Neural cell (in vitro differentiated cells): ENCODE data around the gene BBS1. TPM values are rescaled to one million over a fixed set of nuclear protein-coding genes. Genes with fewer than 3 reads are reported as not detected.
"Not testable (repeated sequence)": the region's sequence is repeated elsewhere in the genome, so short reads cannot be mapped to it uniquely, and the experiment has no call there.

ENCODE experiments used
- H2AFZ ChIP-seq: fragments of 200-600, 300-800 bp; sonication (generic), shearing (Covaris generic); 2 replicates; pipeline ENCODE4 v1.6.0; 2014; ENCODE audit warnings: low read depth, mild to moderate bottlenecking, antibody characterized with exemption, low read length, moderate library complexity
- H3F3A ChIP-seq: fragments of 200-600 bp; shearing (Covaris generic); 2 replicates; pipeline ENCODE4 v1.6.1; 2016; ENCODE audit warnings: mild to moderate bottlenecking, moderate library complexity, mixed read lengths, antibody characterized with exemption, low read length; ENCODE audit not compliant: insufficient read depth, poor library complexity, severe bottlenecking
- H3K27ac ChIP-seq: fragments of 200-600, 300-800 bp; sonication (generic), shearing (Covaris generic); 2 replicates; pipeline ENCODE4 v1.5.1; 2014; ENCODE audit warnings: mild to moderate bottlenecking, low read length, moderate library complexity
- H3K27me3 ChIP-seq: fragments of 300-800, 200-600 bp; sonication (generic), shearing (Covaris generic); 2 replicates; pipeline ENCODE4 v1.6.0; 2014; ENCODE audit warnings: mild to moderate bottlenecking, low read depth, low read length, moderate library complexity; ENCODE audit not compliant: insufficient read depth
- H3K36me3 ChIP-seq: fragments of 300-800, 200-600 bp; sonication (generic), shearing (Covaris generic); 2 replicates; pipeline ENCODE4 v1.5.1; 2014; ENCODE audit warnings: mild to moderate bottlenecking, antibody characterized with exemption, low read length, moderate library complexity; ENCODE audit not compliant: insufficient read depth
- H3K4me2 ChIP-seq: fragments of 300-800, 200-600 bp; sonication (generic), shearing (Covaris generic); 2 replicates; pipeline ENCODE4 v1.6.0; 2014; ENCODE audit warnings: mild to moderate bottlenecking, low read length
- H3K4me3 ChIP-seq: fragments of 300-800, 200-600 bp; sonication (generic), shearing (Covaris generic); 2 replicates; pipeline ENCODE4 v1.5.1; 2014; ENCODE audit warnings: mild to moderate bottlenecking, low read length, moderate library complexity
- H3K79me2 ChIP-seq: fragments of 200-600 bp; shearing (Covaris generic); replicated peaks from 2 replicates; pipeline ENCODE4 v1.6.0; 2014; ENCODE audit warnings: mild to moderate bottlenecking, low read length, moderate library complexity; ENCODE audit not compliant: insufficient read depth
- H3K9ac ChIP-seq: fragments of 300-800, 200-600 bp; sonication (generic), shearing (Covaris generic); 2 replicates; pipeline ENCODE4 v1.6.1; 2016; ENCODE audit warnings: mild to moderate bottlenecking, low read length, mixed read lengths
- H3K9me2 ChIP-seq: fragments of 200-600 bp; shearing (Covaris generic); 2 replicates; pipeline ENCODE4 v1.6.1; 2016; ENCODE audit warnings: mild to moderate bottlenecking, low read length, mixed read lengths; ENCODE audit not compliant: insufficient read depth
- H3K9me3 ChIP-seq: fragments of 200-600, 300-800 bp; sonication (generic), shearing (Covaris generic); 2 replicates; pipeline ENCODE4 v1.6.1; 2016; ENCODE audit warnings: mild to moderate bottlenecking, mixed run types, low read length, moderate library complexity, mixed read lengths
- H4K20me1 ChIP-seq: fragments of 200-600 bp; shearing (Covaris generic); 2 replicates; pipeline ENCODE4 v1.6.1; 2016; ENCODE audit warnings: mild to moderate bottlenecking, mixed run types; ENCODE audit not compliant: insufficient read depth
- EP300 ChIP-seq: fragments of 450-650 bp; conservative IDR thresholded peaks from 2 replicates; pipeline ENCODE4 v1.6.1; 2014; ENCODE audit warnings: antibody characterized with exemption, mild to moderate bottlenecking, moderate library complexity; ENCODE audit not compliant: poor library complexity, severe bottlenecking
- EZH2 ChIP-seq: fragments of 200-600, 300-800 bp; shearing (Covaris generic), sonication (generic); IDR thresholded peaks from 2 replicates; pipeline ENCODE4 v1.6.1; 2014; ENCODE audit warnings: antibody characterized with exemption, low read length, borderline replicate concordance, mild to moderate bottlenecking; ENCODE audit not compliant: insufficient read depth, poor library complexity, severe bottlenecking
- MXI1 ChIP-seq: fragments of 450-650 bp; conservative IDR thresholded peaks from 2 replicates; pipeline ENCODE4 v1.6.1; 2014; ENCODE audit warnings: antibody characterized with exemption, mild to moderate bottlenecking; ENCODE audit not compliant: poor library complexity, severe bottlenecking
- POLR2AphosphoS5 ChIP-seq: IDR thresholded peaks from 2 replicates; pipeline ENCODE4 v1.6.1; 2012
- RAD21 ChIP-seq: fragments of 450-650 bp; conservative IDR thresholded peaks from 2 replicates; pipeline ENCODE4 v1.6.1; 2014; ENCODE audit warnings: antibody characterized with exemption, mild to moderate bottlenecking, moderate library complexity
- REST ChIP-seq: IDR thresholded peaks from 2 replicates; pipeline ENCODE4 v1.6.1; 2012; ENCODE audit warnings: borderline replicate concordance
- SMC3 ChIP-seq: fragments of 450-650 bp; conservative IDR thresholded peaks from 2 replicates; pipeline ENCODE4 v1.6.1; 2014; ENCODE audit warnings: antibody characterized with exemption, mild to moderate bottlenecking, moderate library complexity; ENCODE audit not compliant: poor library complexity
- TAF1 ChIP-seq: IDR thresholded peaks from 2 replicates; pipeline ENCODE4 v1.6.1; 2012; ENCODE audit warnings: low read depth
- polyA plus RNA-seq: library from polyadenylated mRNA; depleted of rRNA; stranded (reverse); fragments of >200 nt; gene quantifications from 2 replicates; pipeline ENCODE4 v1.2.3, GENCODE V29; 2014

BBS1 gene
- polyA plus RNA-seq, 1 donor from 2014 or later, result 69.5 TPM

- Histone ChIP-seq H3K9ac (no peak overlapping the region), H3K4me2 (no peak overlapping the region), H3K9me3 (no peaks in the 10 kb centered on the region), H3K27me3 (no peaks in the 10 kb centered on the region), H3K9me2 (no peaks in the 10 kb centered on the region), H3K36me3 (no peaks in the 10 kb centered on the region), H2AFZ (no peak overlapping the region), H4K20me1 (no peaks in the 10 kb centered on the region), H3K4me3 (no peak overlapping the region), H3K79me2 (no peaks in the 10 kb centered on the region), H3F3A (no peaks in the 10 kb centered on the region), H3K27ac (no peak overlapping the region)
- TF ChIP-seq RAD21 (no peak), EP300 (no peak), SMC3 (no peak)
Measured at GRCh38 chr11:66539870-66540213, 29.4 kb downstream of the BBS1 start.

- not testable (repeated sequence) for H3K27ac ChIP-seq
Measured at GRCh38 chr11:66540598-66540997, 30.2 kb downstream of the BBS1 start.

GRCh38 chr11:66541892-66542291 is 31.5 kb downstream of the BBS1 start:
- Histone ChIP-seq H3K27me3 (no peaks in the 10 kb centered on the region), H3K27ac (no peak overlapping the region), H3K9me3 (no peaks in the 10 kb centered on the region), H3K4me2 (no peak overlapping the region), H2AFZ (no peak overlapping the region), H3K9ac (no peak overlapping the region), H4K20me1 (no peaks in the 10 kb centered on the region), H3K9me2 (no peaks in the 10 kb centered on the region), H3K79me2 (no peaks in the 10 kb centered on the region), H3K36me3 (no peaks in the 10 kb centered on the region), H3F3A (no peaks in the 10 kb centered on the region), H3K4me3 (no peak overlapping the region)
- TF ChIP-seq RAD21, result no peak
- no peak for TF ChIP-seq EZH2
- TF ChIP-seq REST, result no peak
- TF ChIP-seq MXI1, result no peak

More at GRCh38 chr11:66540598-66540997, 30.2 kb downstream of the BBS1 start:
- not testable (repeated sequence) for H3K4me2 ChIP-seq, H3K36me3 ChIP-seq, H3K9me2 ChIP-seq, H3K4me3 ChIP-seq, H4K20me1 ChIP-seq, H3K79me2 ChIP-seq, H3K9me3 ChIP-seq, H3K9ac ChIP-seq, H2AFZ ChIP-seq, H3K27me3 ChIP-seq, H3F3A ChIP-seq

- Histone ChIP-seq H3K9ac (no peak overlapping the region), H3K27ac (no peak overlapping the region), H3K9me2 (no peaks in the 10 kb centered on the region), H3K36me3 (no peaks in the 10 kb centered on the region), H3K79me2 (no peaks in the 10 kb centered on the region), H2AFZ (no peak overlapping the region), H3K4me2 (no peak overlapping the region), H4K20me1 (no peaks in the 10 kb centered on the region), H3K27me3 (no peaks in the 10 kb centered on the region), H3F3A (no peaks in the 10 kb centered on the region), H3K9me3 (no peaks in the 10 kb centered on the region), H3K4me3 (no peak overlapping the region)
- TF ChIP-seq SMC3, result no peak
- no peak for TF ChIP-seq TAF1
- no peak for TF ChIP-seq EP300
- TF ChIP-seq POLR2AphosphoS5, result no peak
Measured at GRCh38 chr11:66542362-66542761, 31.9 kb downstream of the BBS1 start.
